Measurements from ENCODE around the gene INPP4A. TPM values are rescaled to one million over a fixed set of nuclear protein-coding genes. Genes with fewer than 3 reads are reported as not detected.

INPP4A gene
- total and polyA plus RNA-seq, 2 of the 13 experiments (the other 11 are each of a cell fraction or from before 2014, with no cell fraction given): 10.1 to 10.9 TPM

GRCh38 chr2:98583816-98584618 lies 139.4 kb downstream of the INPP4A start (continued):
- TF ChIP-seq ZBTB7A (CRISPR knock-in tag; IDR thresholded peaks at IDR 0.05) (no peak), NFE2L1 (CRISPR knock-in tag; IDR thresholded peaks at IDR 0.05; ENCODE audit: borderline replicate concordance) (no peak), GRHL1 (CRISPR knock-in tag; conservative IDR thresholded peaks at IDR 0.05) (no peak), NFYB (CRISPR knock-in tag; IDR thresholded peaks at IDR 0.05) (no peak), HMGXB3 (CRISPR knock-in tag; IDR thresholded peaks at IDR 0.05; ENCODE audit: borderline replicate concordance) (no peak; the same call in 1 of the 2 replicates), ZNF703 (CRISPR knock-in tag; IDR thresholded peaks at IDR 0.05; ENCODE audit: borderline replicate concordance) (no peak), PRDM15 (CRISPR knock-in tag; IDR thresholded peaks at IDR 0.05) (no peak), IRF1 (CRISPR knock-in tag; IDR thresholded peaks at IDR 0.05; ENCODE audit: low read depth) (0 out of 2 replicates have a peak, but pooled peaks have one; percentile 19), E2F1 (CRISPR knock-in tag; IDR thresholded peaks at IDR 0.05) (no peak), ZSCAN21 (CRISPR knock-in tag; IDR thresholded peaks at IDR 0.05; ENCODE audit: borderline replicate concordance) (peak; percentile 67), ZNF546 (CRISPR knock-in tag; conservative IDR thresholded peaks at IDR 0.05) (no peak), HMGXB4 (CRISPR knock-in tag; IDR thresholded peaks at IDR 0.05; ENCODE audit: borderline replicate concordance in 1 of 2, low read depth in 1 of 2) (no peak), ZFAT (CRISPR knock-in tag; conservative IDR thresholded peaks at IDR 0.05) (no peak)
